22Rv1 (cell line): ENCODE measurements around the gene CCK.

Experiments used
- ZFX ChIP-seq: fragments of 450-650 bp; IDR thresholded peaks from 2 replicates; pipeline ENCODE4 v1.6.1; 2017; ENCODE audit warnings: antibody characterized with exemption, borderline replicate concordance
- TF ChIP-seq, protein P1 (sequence below): fragments of 450-650 bp; IDR thresholded peaks from 2 replicates; pipeline ENCODE4 v1.5.1; 2017; ENCODE audit warnings: mild to moderate bottlenecking

DNA sequence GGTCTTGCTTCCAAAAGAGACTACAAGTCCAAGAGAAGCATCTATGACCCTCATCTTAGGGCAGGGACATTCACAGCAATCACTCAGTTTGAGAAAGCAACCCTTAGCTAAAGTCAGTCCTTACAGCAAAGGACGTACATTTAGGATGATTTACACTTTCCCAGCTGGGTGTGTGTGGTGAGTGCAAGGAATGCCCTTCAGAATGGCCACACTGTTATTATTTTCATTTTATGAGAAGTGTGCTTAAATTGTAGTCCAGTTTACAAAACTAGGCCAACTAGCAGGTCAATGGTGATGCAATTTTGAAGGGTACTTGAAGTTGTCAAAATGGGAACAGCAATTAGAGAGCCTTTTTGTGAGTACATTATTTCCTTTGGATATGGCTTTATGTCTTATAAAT lies 26.0 kb upstream of the CCK start:
- TF ChIP-seq, protein P1, sequence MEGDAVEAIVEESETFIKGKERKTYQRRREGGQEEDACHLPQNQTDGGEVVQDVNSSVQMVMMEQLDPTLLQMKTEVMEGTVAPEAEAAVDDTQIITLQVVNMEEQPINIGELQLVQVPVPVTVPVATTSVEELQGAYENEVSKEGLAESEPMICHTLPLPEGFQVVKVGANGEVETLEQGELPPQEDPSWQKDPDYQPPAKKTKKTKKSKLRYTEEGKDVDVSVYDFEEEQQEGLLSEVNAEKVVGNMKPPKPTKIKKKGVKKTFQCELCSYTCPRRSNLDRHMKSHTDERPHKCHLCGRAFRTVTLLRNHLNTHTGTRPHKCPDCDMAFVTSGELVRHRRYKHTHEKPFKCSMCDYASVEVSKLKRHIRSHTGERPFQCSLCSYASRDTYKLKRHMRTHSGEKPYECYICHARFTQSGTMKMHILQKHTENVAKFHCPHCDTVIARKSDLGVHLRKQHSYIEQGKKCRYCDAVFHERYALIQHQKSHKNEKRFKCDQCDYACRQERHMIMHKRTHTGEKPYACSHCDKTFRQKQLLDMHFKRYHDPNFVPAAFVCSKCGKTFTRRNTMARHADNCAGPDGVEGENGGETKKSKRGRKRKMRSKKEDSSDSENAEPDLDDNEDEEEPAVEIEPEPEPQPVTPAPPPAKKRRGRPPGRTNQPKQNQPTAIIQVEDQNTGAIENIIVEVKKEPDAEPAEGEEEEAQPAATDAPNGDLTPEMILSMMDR = no peak
- TF ChIP-seq ZFX = no peak
